A549 (cell line): ENCODE data around the gene FBXO48.

Experiments
- BHLHE40 ChIP-seq: IDR thresholded peaks from 2 replicates; pipeline ENCODE4 v1.6.1; 2012; ENCODE audit warnings: low read depth, low read length, inconsistent platforms
- CEBPB ChIP-seq, 2 experiments: fragments of >200 bp in 1 of 2; sonication (Bioruptor Twin) in 1 of 2; formaldehyde crosslinking in 1 of 2; IDR thresholded peaks; 2 replicates each; pipeline ENCODE4 v1.6.1; 2012 to 2016
- CHD2 ChIP-seq: fragments of 150-350 bp; IDR thresholded peaks from 2 replicates; pipeline ENCODE4 v1.6.1; 2014; ENCODE audit warnings: low read length; ENCODE audit not compliant: partially characterized antibody
- CTCF ChIP-seq: fragments of >200 bp; sonication (Bioruptor Twin); formaldehyde crosslinking; IDR thresholded peaks from 3 replicates; pipeline ENCODE4 v1.5.1; 2016
- KDM1A ChIP-seq: fragments of 200-600 bp; sonication (generic); IDR thresholded peaks from 2 replicates; pipeline ENCODE4 v1.6.1; 2016; ENCODE audit warnings: low read depth, mild to moderate bottlenecking
- MAX ChIP-seq: IDR thresholded peaks from 2 replicates; pipeline ENCODE4 v1.6.1; 2012
- PBX3 ChIP-seq: IDR thresholded peaks from 2 replicates; pipeline ENCODE4 v1.6.1; 2012
- POLR2AphosphoS2 ChIP-seq: conservative IDR thresholded peaks from 2 replicates; pipeline ENCODE4 v1.6.1; 2012; ENCODE audit warnings: low read length, improper control_type of control experiment, inconsistent platforms
- REST ChIP-seq: fragments of 200-600 bp; sonication (generic); IDR thresholded peaks from 2 replicates; pipeline ENCODE4 v1.6.1; 2016; ENCODE audit warnings: antibody characterized with exemption, mild to moderate bottlenecking, moderate library complexity
- SMC3 ChIP-seq: fragments of >200 bp; sonication (Bioruptor Twin); formaldehyde crosslinking; IDR thresholded peaks from 3 replicates; pipeline ENCODE4 v1.6.1; 2018; ENCODE audit warnings: inconsistent platforms
- TP53 ChIP-seq: fragments of 250-450 bp; sonication (Bioruptor Pico); IDR thresholded peaks from 2 replicates; pipeline ENCODE4 v1.5.0; 2021; ENCODE audit warnings: mild to moderate bottlenecking, moderate library complexity
- USF2 ChIP-seq: fragments of 450-650 bp; IDR thresholded peaks from 2 replicates; pipeline ENCODE4 v1.6.1; 2014; ENCODE audit warnings: antibody characterized with exemption

GRCh38 chr2:68465081-68465916 lies 1.8 kb downstream of the FBXO48 start:
- TF ChIP-seq REST, result no peak
- no peak for TF ChIP-seq CEBPB (IDR thresholded peaks at IDR 0.05)
- no peak for TF ChIP-seq KDM1A
- no peak for TF ChIP-seq CHD2
- no peak for TF ChIP-seq USF2
- TF ChIP-seq CTCF, result no peak
- no peak for TF ChIP-seq MAX
- TF ChIP-seq TP53 (CRISPR knock-in tag), result no peak
- no peak for TF ChIP-seq POLR2AphosphoS2
- TF ChIP-seq SMC3, result no peak
- no peak for TF ChIP-seq PBX3
- TF ChIP-seq BHLHE40, result no peak
